ENCODE measurements around the gene ME1.

GRCh38 chr6:83385473-83385872 lies 45.4 kb downstream of the ME1 start:
- TF ChIP-seq CTCF (IDR thresholded peaks at IDR 0.05) (no peak), POLR2AphosphoS5 (IDR thresholded peaks at IDR 0.05) (no peak), POLR2A (IDR thresholded peaks at IDR 0.05) (no peak), EP300 (IDR thresholded peaks at IDR 0.05) (no peak)
